Stimulated activated CD4-positive, alpha-beta T cell treated with anti-CD3 and anti-CD28 coated beads, Interleukin-15, amount 100 ng/mL, for 1 hour (primary cell): ENCODE measurements around the gene SNTN.

Source experiments
- DNase-seq, 2 donors: peaks; one replicate each; pipeline ENCODE4 v3.0.0-alpha.2; 2020; ENCODE audit warnings: low read depth in 1 of 2, low spot score in 1 of 2

Gene SNTN

GRCh38 chr3:63673111-63673510 is 20.6 kb downstream of the SNTN start:
- DNase-seq, result no peak

GRCh38 chr3:63674586-63674985 is 22.1 kb downstream of the SNTN start:
- no peak for DNase-seq

DNA sequence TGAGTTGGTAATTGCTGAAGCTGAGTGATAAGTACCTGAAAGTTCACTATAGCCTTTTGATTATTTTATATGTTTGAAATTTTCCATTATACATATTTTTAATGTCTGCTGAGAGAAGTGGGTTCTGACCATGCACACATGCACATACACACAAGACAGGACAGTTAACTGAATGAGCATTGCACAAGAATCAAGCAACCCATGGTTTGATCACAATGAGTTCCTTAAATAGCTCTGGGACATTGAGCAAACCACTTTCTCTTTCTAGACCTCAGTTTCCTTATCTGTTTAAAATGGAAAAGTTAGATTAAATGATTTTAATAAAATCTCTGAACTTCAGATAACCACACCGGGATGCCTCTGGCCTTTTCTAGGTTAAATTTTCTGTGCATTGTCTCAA is 26.7 kb downstream of the SNTN start:
- no peak for DNase-seq

DNA sequence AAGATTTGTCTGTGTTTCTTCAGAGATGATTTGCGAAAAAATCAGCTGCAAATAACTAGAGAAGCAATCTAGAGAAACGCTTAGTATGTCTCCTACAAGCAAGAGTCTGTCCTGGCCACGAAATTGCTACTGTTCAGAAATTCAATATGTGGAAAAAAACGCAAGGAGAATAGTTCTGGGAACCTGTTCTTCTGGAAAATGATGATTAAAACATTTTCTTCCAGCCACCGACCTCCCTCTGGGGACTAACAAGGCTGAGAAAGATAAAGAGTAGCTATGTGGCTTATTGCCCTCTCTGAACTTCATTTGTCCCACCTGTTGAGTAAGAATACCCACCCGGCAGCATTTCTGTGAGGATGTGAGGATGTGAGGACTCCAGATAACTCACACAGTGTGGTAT is 31.6 kb downstream of the SNTN start:
- DNase-seq, result no peak

GRCh38 chr3:63685340-63685739 is 32.9 kb downstream of the SNTN start:
- no peak for DNase-seq

DNA sequence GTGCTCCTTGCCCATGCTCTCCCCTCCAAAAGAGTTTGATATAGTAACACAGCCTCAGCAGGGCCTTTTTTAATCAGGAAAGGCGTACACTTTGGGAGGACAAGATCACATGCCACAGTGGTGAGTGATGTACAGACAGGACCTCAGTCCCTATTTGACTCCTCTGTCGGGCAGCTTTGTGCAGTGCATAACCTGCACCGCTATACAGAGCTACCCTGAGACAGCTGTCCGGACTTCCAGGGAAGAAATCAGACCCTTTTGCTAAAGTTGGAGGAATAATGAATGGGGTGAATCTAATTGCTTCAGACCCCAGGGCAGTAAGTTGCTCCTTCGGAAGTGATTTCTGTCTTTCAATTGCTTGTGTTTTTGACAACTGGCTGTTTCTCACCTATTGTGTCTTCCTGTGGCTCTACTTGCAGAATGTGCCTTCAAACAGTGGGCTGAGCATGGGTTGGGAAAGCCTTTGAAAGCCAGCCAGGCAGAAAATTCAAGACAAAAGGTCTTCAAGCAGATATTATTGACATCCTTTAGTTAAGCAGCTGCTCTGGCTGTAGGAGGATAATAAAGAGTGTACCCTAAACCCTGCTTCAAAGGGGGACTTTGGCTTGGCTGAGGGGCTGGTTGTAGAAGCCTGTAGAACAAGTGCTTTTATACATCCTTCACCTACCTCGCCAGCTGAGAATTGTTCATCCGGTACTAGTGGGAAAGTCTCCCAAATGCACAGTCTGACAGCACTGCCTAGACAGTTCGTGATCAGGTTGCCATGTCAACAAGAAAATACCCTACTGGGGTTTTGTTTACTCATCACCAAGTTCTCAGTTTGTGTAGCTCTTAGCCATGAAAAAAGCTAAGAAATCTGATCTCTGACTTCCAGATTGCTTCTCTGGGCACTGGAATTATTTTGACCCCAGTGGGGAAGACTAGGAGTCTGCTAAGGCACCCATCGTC is 35.1 kb downstream of the SNTN start:
- no peak for DNase-seq

- DNase-seq, result no peak
Observed at GRCh38 chr3:63689285-63689684, 36.8 kb downstream of the SNTN start.

- DNase-seq, result no peak
Observed at GRCh38 chr3:63693351-63693750, 40.9 kb downstream of the SNTN start.

GRCh38 chr3:63705092-63705645 is 52.7 kb downstream of the SNTN start:
- no peak for DNase-seq

DNA sequence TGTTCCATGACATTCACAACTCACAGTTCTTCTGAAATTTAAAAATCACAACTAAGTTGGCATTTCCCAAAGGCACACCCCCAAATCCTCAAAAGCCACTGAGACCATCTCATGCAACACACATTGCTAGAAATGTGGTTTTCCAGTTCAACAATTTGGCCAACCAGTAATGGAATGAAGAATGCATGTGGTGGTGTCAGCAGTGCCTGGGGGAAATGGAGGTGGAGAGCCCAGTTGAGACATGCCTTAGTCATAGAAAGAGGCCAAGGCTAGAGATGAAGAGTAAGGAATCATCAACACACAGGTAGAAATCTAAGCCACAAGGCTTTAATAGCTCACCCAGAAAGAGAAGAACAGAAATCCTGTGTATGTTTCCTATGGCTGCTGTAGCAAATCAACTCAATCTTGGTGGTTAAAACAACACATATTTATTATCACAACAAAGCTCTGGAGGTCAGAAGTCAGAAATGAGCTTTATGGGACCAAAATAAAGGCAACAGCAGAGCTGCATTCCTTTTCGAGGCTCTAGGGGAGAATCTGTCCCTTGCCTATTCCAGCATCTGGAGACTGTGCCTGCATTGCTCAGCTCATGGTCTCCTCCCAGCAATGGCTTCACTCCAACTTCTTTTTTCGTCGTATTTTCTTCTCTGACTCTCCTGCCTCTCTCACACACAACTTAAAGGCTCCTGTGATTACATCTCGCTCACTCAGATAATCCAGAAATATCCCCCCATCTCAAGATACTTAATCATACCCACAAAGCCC is 54.0 kb downstream of the SNTN start:
- DNase-seq, result no peak

GRCh38 chr3:63707731-63708130 is 55.3 kb downstream of the SNTN start:
- no peak for DNase-seq

DNA sequence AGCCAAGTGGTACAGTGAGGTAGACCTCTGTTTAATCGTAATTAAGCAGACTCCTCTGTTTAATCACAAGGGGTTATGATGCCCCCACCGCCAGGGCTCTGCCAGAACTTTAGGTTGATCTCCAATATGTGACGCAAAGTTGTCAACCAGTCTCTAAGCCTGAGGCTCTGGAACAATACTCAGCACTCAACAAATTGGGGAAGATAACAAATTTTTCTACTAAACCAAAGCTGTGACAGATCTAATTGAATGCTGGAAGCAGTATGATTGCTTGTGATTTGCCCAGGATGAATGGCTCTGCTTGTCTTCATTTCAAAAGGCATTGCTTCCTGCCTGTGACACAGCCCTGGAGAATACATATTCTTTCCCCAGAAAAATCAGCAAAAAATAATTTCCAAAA is 57.1 kb downstream of the SNTN start:
- no peak for DNase-seq
